HG02852 (cell line): ENCODE measurements around the gene PDCD1LG2.
A peak's percentile ranks its signal among the peaks of the same experiment; 100 is the strongest.

Experiments used
- ATAC-seq: cut with Tn5 transposase; IDR thresholded peaks from one replicate; pipeline ENCODE4 v1.9.1; 2021; ENCODE audit warnings: mild to moderate bottlenecking, moderate library complexity; ENCODE audit not compliant: unreplicated experiment

PDCD1LG2 gene

GRCh38 chr9:5529683-5530221, 19.4 kb downstream of the PDCD1LG2 start:
- peak; percentile 59 for ATAC-seq

GRCh38 chr9:5531101-5531882, 21.0 kb downstream of the PDCD1LG2 start:
- ATAC-seq, result no peak

GRCh38 chr9:5532306-5532705, 22.0 kb downstream of the PDCD1LG2 start:
- no peak for ATAC-seq

GRCh38 chr9:5532790-5533189, 22.5 kb downstream of the PDCD1LG2 start:
- ATAC-seq, result no peak

GRCh38 chr9:5536684-5537083, 26.4 kb downstream of the PDCD1LG2 start:
- ATAC-seq, result peak; percentile 67

GRCh38 chr9:5543875-5544702, 33.8 kb downstream of the PDCD1LG2 start:
- no peak for ATAC-seq

- ATAC-seq, result no peak
Measured at GRCh38 chr9:5549658-5550650, 39.6 kb downstream of the PDCD1LG2 start.

GRCh38 chr9:5551368-5552150, 41.2 kb downstream of the PDCD1LG2 start:
- ATAC-seq, result no peak

GRCh38 chr9:5552301-5552700, 42.0 kb downstream of the PDCD1LG2 start:
- no peak for ATAC-seq

- no peak for ATAC-seq
Measured at GRCh38 chr9:5553211-5553610, 42.9 kb downstream of the PDCD1LG2 start.

GRCh38 chr9:5554254-5554653, 43.9 kb downstream of the PDCD1LG2 start:
- peak; percentile 63 for ATAC-seq

- ATAC-seq, result no peak
Measured at GRCh38 chr9:5556101-5556705, 45.9 kb downstream of the PDCD1LG2 start.

GRCh38 chr9:5557606-5558587, 47.6 kb downstream of the PDCD1LG2 start:
- ATAC-seq, result peak; percentile 73

- ATAC-seq, result no peak
Measured at GRCh38 chr9:5559659-5560058, 49.3 kb downstream of the PDCD1LG2 start.

- ATAC-seq, result no peak
Measured at GRCh38 chr9:5560443-5561100, 50.2 kb downstream of the PDCD1LG2 start.

GRCh38 chr9:5561828-5562488, 51.6 kb downstream of the PDCD1LG2 start:
- no peak for ATAC-seq

GRCh38 chr9:5562806-5563416, 52.6 kb downstream of the PDCD1LG2 start:
- ATAC-seq, result no peak
